Fibroblast of mammary gland (primary cell): ENCODE results near the gene BTN3A1.

Source experiments
- DNase-seq: peaks from one replicate; pipeline ENCODE4 v3.0.0-alpha.2; 2010; ENCODE audit warnings: low read depth
- H3K4me3 ChIP-seq: 2 replicates; pipeline ENCODE4 v1.5.1; 2011; ENCODE audit warnings: low read depth, mild to moderate bottlenecking, low read length, moderate library complexity; ENCODE audit not compliant: control insufficient read depth
- CTCF ChIP-seq: conservative IDR thresholded peaks from 2 replicates; pipeline ENCODE4 v1.5.1; 2011; ENCODE audit warnings: low read depth, low read length, inconsistent platforms; ENCODE audit not compliant: control insufficient read depth, insufficient read depth

Gene BTN3A1

GRCh38 chr6:26464014-26464413 is 61.9 kb downstream of the BTN3A1 start:
- no peak overlapping the region for H3K4me3 ChIP-seq
- DNase-seq, result no peak
- no peak for TF ChIP-seq CTCF

GRCh38 chr6:26464416-26465131 is 62.5 kb downstream of the BTN3A1 start:
- TF ChIP-seq CTCF, result no peak
- DNase-seq, result no peak
- no peak overlapping the region for H3K4me3 ChIP-seq
